CD4-positive, CD25-positive, alpha-beta regulatory T cell (primary cell): ENCODE measurements around the gene HDHD2. TPM values are rescaled to one million over a fixed set of nuclear protein-coding genes. Genes with fewer than 3 reads are reported as not detected.

Source experiments
- ATAC-seq, 2 donors: fragments of 150-1000 bp; cut with Tn5 transposase; one replicate each; pipeline ENCODE4 v1.10.0; 2021; ENCODE audit warnings: low read depth in 2 of 2, moderate number of reproducible peaks in 2 of 2, moderate library complexity in 1 of 2
- DNase-seq, 3 donors: peaks; one replicate each; pipeline versions ENCODE4 v3.0.0 to v3.0.0-alpha.2; 2012 to 2022; ENCODE audit warnings: mixed read lengths in 1 of 3
- H3K27ac ChIP-seq: one replicate; pipeline ENCODE4 v1.7.0; 2013; ENCODE audit warnings: mild to moderate bottlenecking, low read length; ENCODE audit not compliant: insufficient read depth, poor library complexity, severe bottlenecking
- H3K27me3 ChIP-seq: one replicate; pipeline ENCODE4 v1.7.0; 2013; ENCODE audit warnings: low read length; ENCODE audit not compliant: control insufficient read depth, insufficient read depth
- H3K36me3 ChIP-seq: one replicate; pipeline ENCODE4 v1.7.0; 2013; ENCODE audit warnings: mild to moderate bottlenecking, low read length, moderate library complexity; ENCODE audit not compliant: control insufficient read depth, insufficient read depth
- H3K4me1 ChIP-seq: 2 replicates; pipeline ENCODE4 v1.7.0; 2013; ENCODE audit warnings: mild to moderate bottlenecking, low read length; ENCODE audit not compliant: insufficient read depth, control insufficient read depth, poor library complexity, severe bottlenecking
- H3K4me3 ChIP-seq: one replicate; pipeline ENCODE4 v1.7.0; 2013; ENCODE audit warnings: low read depth, mild to moderate bottlenecking, low read length, moderate library complexity
- H3K9me3 ChIP-seq, 2 experiments: 1 replicate in 1 of 2; 2 replicates in 1 of 2; pipeline ENCODE4 v1.7.0; 2013; ENCODE audit warnings: low read length in 2 of 2, mild to moderate bottlenecking in 1 of 2, moderate library complexity in 1 of 2; ENCODE audit not compliant: control insufficient read depth in 2 of 2
- H3K27ac Mint-ChIP-seq, 3 donors: one replicate each; pipeline ENCODE4 v1.8.0; 2020 to 2022; ENCODE audit warnings: mild to moderate bottlenecking in 3 of 3, mixed read lengths in 3 of 3, moderate library complexity in 2 of 3
- H3K27me3 Mint-ChIP-seq: one replicate; pipeline ENCODE4 v1.8.0; 2022; ENCODE audit warnings: mild to moderate bottlenecking, mixed read lengths
- H3K36me3 Mint-ChIP-seq: one replicate; pipeline ENCODE4 v1.8.0; 2020; ENCODE audit warnings: mixed read lengths
- H3K4me1 Mint-ChIP-seq, 4 donors: one replicate each; pipeline ENCODE4 v1.8.0; 2020 to 2022; ENCODE audit warnings: mixed read lengths in 4 of 4, mild to moderate bottlenecking in 1 of 4
- H3K4me3 Mint-ChIP-seq, 4 donors: one replicate each; pipeline ENCODE4 v1.8.0; 2020 to 2022; ENCODE audit warnings: mild to moderate bottlenecking in 4 of 4, mixed read lengths in 4 of 4, moderate library complexity in 3 of 4
- H3K9me3 Mint-ChIP-seq, 7 donors: one replicate each; pipeline ENCODE4 v1.8.0; 2020 to 2022; ENCODE audit warnings: mixed read lengths in 7 of 7, mild to moderate bottlenecking in 3 of 7, moderate library complexity in 2 of 7
- polyA plus RNA-seq, 4 donors: library from polyadenylated mRNA; unstranded; fragments of 300-500 nt; fragmentation: Illumina TruSeq; gene quantifications; one replicate each; pipeline ENCODE4 v1.2.3, GENCODE V29; 2021
- total RNA-seq: library from RNA; stranded (reverse); gene quantifications from one replicate; pipeline ENCODE4 v1.2.3, GENCODE V29; 2022

Gene HDHD2
- total and polyA plus RNA-seq, 5 donors from 2014 or later = 18.7 to 46.7 (median 43.9) TPM

- H3K27ac Mint-ChIP-seq = peak overlapping the region in 1 of 3 donors; percentile 38
- H3K36me3 ChIP-seq = no peaks in the 10 kb centered on the region
- H3K4me1 Mint-ChIP-seq = peaks cover 25 to 64% (median 45%) of the 10 kb centered on the region in 4 donors
- no peak overlapping the region for H3K4me3 ChIP-seq
- DNase-seq = no peak
- H3K9me3 ChIP-seq = no peaks in the 10 kb centered on the region
- H3K4me1 ChIP-seq = peaks cover 7% of the 10 kb centered on the region
- peaks cover 0 to 2% (median 0%) of the 10 kb centered on the region in 7 donors for H3K9me3 Mint-ChIP-seq
- H3K27me3 Mint-ChIP-seq = no peaks in the 10 kb centered on the region
- peaks cover 19% of the 10 kb centered on the region for H3K36me3 Mint-ChIP-seq
- no peaks in the 10 kb centered on the region for H3K27me3 ChIP-seq
- ATAC-seq = no peak
- H3K4me3 Mint-ChIP-seq = no peak overlapping the region
- H3K27ac ChIP-seq = no peak overlapping the region
Measured at GRCh38 chr18:47143899-47144485, 6.3 kb downstream of the HDHD2 start.

GRCh38 chr18:47143153-47143552 is 7.1 kb downstream of the HDHD2 start:
- peaks cover 25 to 61% (median 38%) of the 10 kb centered on the region in 4 donors for H3K4me1 Mint-ChIP-seq
- H3K27ac Mint-ChIP-seq = no peak overlapping the region
- DNase-seq = no peak
- ATAC-seq = no peak
- H3K4me3 ChIP-seq = no peak overlapping the region
- H3K36me3 ChIP-seq = no peaks in the 10 kb centered on the region
- H3K9me3 ChIP-seq = no peaks in the 10 kb centered on the region
- H3K4me3 Mint-ChIP-seq = no peak overlapping the region
- no peaks in the 10 kb centered on the region for H3K4me1 ChIP-seq
- H3K27ac ChIP-seq = no peak overlapping the region
- no peaks in the 10 kb centered on the region for H3K27me3 ChIP-seq
- peaks cover 21% of the 10 kb centered on the region for H3K36me3 Mint-ChIP-seq
- H3K9me3 Mint-ChIP-seq = peaks cover 0 to 2% (median 0%) of the 10 kb centered on the region in 7 donors
- no peaks in the 10 kb centered on the region for H3K27me3 Mint-ChIP-seq

GRCh38 chr18:47141289-47141688 is 9.0 kb downstream of the HDHD2 start:
- H3K4me3 ChIP-seq = no peak overlapping the region
- peaks cover under 1% of the 10 kb centered on the region for H3K36me3 ChIP-seq
- H3K4me3 Mint-ChIP-seq = no peak overlapping the region
- H3K36me3 Mint-ChIP-seq = peaks cover 27% of the 10 kb centered on the region
- DNase-seq = no peak
- ATAC-seq = no peak
- peaks cover 0 to 2% (median 0%) of the 10 kb centered on the region in 7 donors for H3K9me3 Mint-ChIP-seq
- no peaks in the 10 kb centered on the region for H3K9me3 ChIP-seq
- H3K27me3 Mint-ChIP-seq = no peaks in the 10 kb centered on the region
- peak overlapping the region in 1 of 3 donors; percentile 12 for H3K27ac Mint-ChIP-seq
- H3K27ac ChIP-seq = no peak overlapping the region
- peaks cover 23 to 49% (median 29%) of the 10 kb centered on the region in 4 donors for H3K4me1 Mint-ChIP-seq
- H3K4me1 ChIP-seq = no peaks in the 10 kb centered on the region
- no peaks in the 10 kb centered on the region for H3K27me3 ChIP-seq

- peaks cover 22% of the 10 kb centered on the region for H3K36me3 ChIP-seq
- no peak overlapping the region for H3K27ac ChIP-seq
- Mint-ChIP-seq H3K36me3 (peaks cover 41% of the 10 kb centered on the region), H3K9me3 (no peaks in the 10 kb centered on the region), H3K27me3 (no peaks in the 10 kb centered on the region), H3K27ac (no peak overlapping the region), H3K4me1 (peaks cover 0 to 17% (median 4%) of the 10 kb centered on the region in 4 donors), H3K4me3 (no peak overlapping the region)
- ATAC-seq (no peak), DNase-seq (no peak)
- no peaks in the 10 kb centered on the region for H3K27me3 ChIP-seq
- no peaks in the 10 kb centered on the region for H3K9me3 ChIP-seq
- no peak overlapping the region for H3K4me3 ChIP-seq
- no peaks in the 10 kb centered on the region for H3K4me1 ChIP-seq
Measured at GRCh38 chr18:47121146-47121545, 29.2 kb downstream of the HDHD2 start.

- peak in 1 of 3 donors; percentile 23 for DNase-seq
- Mint-ChIP-seq H3K27me3 (no peaks in the 10 kb centered on the region), H3K4me1 (peaks cover 0 to 17% (median 4%) of the 10 kb centered on the region in 4 donors), H3K9me3 (no peaks in the 10 kb centered on the region), H3K4me3 (no peak overlapping the region), H3K36me3 (peaks cover 37% of the 10 kb centered on the region), H3K27ac (no peak overlapping the region)
- H3K27ac ChIP-seq = no peak overlapping the region
- H3K4me3 ChIP-seq = no peak overlapping the region
- H3K36me3 ChIP-seq = peaks cover 22% of the 10 kb centered on the region
- H3K4me1 ChIP-seq = no peaks in the 10 kb centered on the region
- ATAC-seq = no peak
- H3K9me3 ChIP-seq = no peaks in the 10 kb centered on the region
- H3K27me3 ChIP-seq = no peaks in the 10 kb centered on the region
Measured at GRCh38 chr18:47120428-47120827, 29.9 kb downstream of the HDHD2 start.

GRCh38 chr18:47118981-47119380 is 31.3 kb downstream of the HDHD2 start:
- H3K9me3 ChIP-seq = no peaks in the 10 kb centered on the region
- ATAC-seq (no peak), DNase-seq (no peak)
- H3K27ac Mint-ChIP-seq = no peak overlapping the region
- H3K36me3 ChIP-seq = peaks cover 31% of the 10 kb centered on the region
- no peaks in the 10 kb centered on the region for H3K27me3 ChIP-seq
- no peak overlapping the region for H3K4me3 ChIP-seq
- H3K4me1 ChIP-seq = no peaks in the 10 kb centered on the region
- peaks cover 40% of the 10 kb centered on the region for H3K36me3 Mint-ChIP-seq
- H3K27ac ChIP-seq = no peak overlapping the region
- no peaks in the 10 kb centered on the region for H3K27me3 Mint-ChIP-seq
- no peak overlapping the region for H3K4me3 Mint-ChIP-seq
- peaks cover 0 to 15% (median 7%) of the 10 kb centered on the region in 4 donors for H3K4me1 Mint-ChIP-seq
- no peaks in the 10 kb centered on the region for H3K9me3 Mint-ChIP-seq

GRCh38 chr18:47115205-47115604 is 35.1 kb downstream of the HDHD2 start:
- Mint-ChIP-seq H3K36me3 (peaks cover 56% of the 10 kb centered on the region), H3K27ac (no peak overlapping the region), H3K9me3 (no peaks in the 10 kb centered on the region), H3K4me3 (no peak overlapping the region), H3K4me1 (peaks cover 0 to 6% (median 2%) of the 10 kb centered on the region in 4 donors), H3K27me3 (no peaks in the 10 kb centered on the region)
- DNase-seq (no peak), ATAC-seq (no peak)
- Histone ChIP-seq H3K4me3 (no peak overlapping the region), H3K9me3 (no peaks in the 10 kb centered on the region), H3K27ac (no peak overlapping the region), H3K36me3 (peaks cover 42% of the 10 kb centered on the region), H3K27me3 (no peaks in the 10 kb centered on the region), H3K4me1 (no peaks in the 10 kb centered on the region)
